VCaP (cell line): ENCODE results near the gene COL3A1.

ENCODE experiments used
- H3K27ac ChIP-seq: fragments of 450-650 bp; 2 replicates; pipeline ENCODE4 v1.5.1; 2017
- CTCF ChIP-seq: fragments of 450-650 bp; conservative IDR thresholded peaks from 2 replicates; pipeline ENCODE4 v1.5.1; 2017; ENCODE audit warnings: mild to moderate bottlenecking, moderate library complexity

Gene COL3A1

GRCh38 chr2:188952901-188953300 lies 21.3 kb upstream of the COL3A1 start:
- H3K27ac ChIP-seq = no peak overlapping the region
- TF ChIP-seq CTCF = no peak

- no peak overlapping the region for H3K27ac ChIP-seq
- no peak for TF ChIP-seq CTCF
Measured at GRCh38 chr2:188956290-188956689, 17.9 kb upstream of the COL3A1 start.

GRCh38 chr2:188956961-188957360 lies 17.2 kb upstream of the COL3A1 start:
- H3K27ac ChIP-seq = no peak overlapping the region
- no peak for TF ChIP-seq CTCF

GRCh38 chr2:188957646-188958045 lies 16.5 kb upstream of the COL3A1 start:
- no peak for TF ChIP-seq CTCF
- H3K27ac ChIP-seq = no peak overlapping the region

GRCh38 chr2:188963741-188964140 lies 10.4 kb upstream of the COL3A1 start:
- no peak for TF ChIP-seq CTCF
- no peak overlapping the region for H3K27ac ChIP-seq

GRCh38 chr2:188964976-188965546 lies 9.1 kb upstream of the COL3A1 start:
- no peak overlapping the region for H3K27ac ChIP-seq
- TF ChIP-seq CTCF = no peak

- TF ChIP-seq CTCF = no peak
- H3K27ac ChIP-seq = no peak overlapping the region
Measured at GRCh38 chr2:188965563-188965962, 8.6 kb upstream of the COL3A1 start.
